NB4 (cell line): ENCODE results near the gene CDH12.

Source experiments
- CTCF ChIP-seq: IDR thresholded peaks from one replicate; pipeline ENCODE4 v1.5.1; 2012; ENCODE audit warnings: low read depth, low read length
- MAX ChIP-seq: IDR thresholded peaks from 2 replicates; pipeline ENCODE4 v1.6.1; 2011; ENCODE audit warnings: low read depth, low read length
- POLR2A ChIP-seq: IDR thresholded peaks from 2 replicates; pipeline ENCODE4 v1.6.1; 2011; ENCODE audit warnings: mild to moderate bottlenecking; ENCODE audit not compliant: insufficient read length; ENCODE audit errors: extremely low read depth

GRCh38 chr5:21818370-21818720 lies 1034.8 kb downstream of the CDH12 start:
- TF ChIP-seq CTCF (no peak), POLR2A (no peak), MAX (no peak)
